Stomach (tissue), 4 donors: Measurements from ENCODE around the gene ZCCHC14.

Experiments used
- EP300 ChIP-seq: sonication (generic); formaldehyde crosslinking; IDR thresholded peaks from one replicate; pipeline ENCODE4 v1.6.1; 2017; ENCODE audit warnings: antibody characterized with exemption
- POLR2A ChIP-seq, 4 donors: fragments of 450-650 bp; IDR thresholded peaks; one replicate each; pipeline ENCODE4 v1.6.1; 2016; ENCODE audit warnings: antibody characterized with exemption in 4 of 4, control low read depth in 2 of 4, mild to moderate bottlenecking in 1 of 4, moderate library complexity in 1 of 4
- TF ChIP-seq, protein P1 (sequence below), 7 experiments: fragments of 450-650 bp in 4 of 7; fragments of 200-600 bp in 3 of 7; sonication (generic) in 3 of 7; IDR thresholded peaks; one replicate each; pipeline ENCODE4 v1.5.1; 2016 to 2019; ENCODE audit warnings: antibody characterized with exemption in 7 of 7, control low read depth in 2 of 7, mild to moderate bottlenecking in 1 of 7

DNA sequence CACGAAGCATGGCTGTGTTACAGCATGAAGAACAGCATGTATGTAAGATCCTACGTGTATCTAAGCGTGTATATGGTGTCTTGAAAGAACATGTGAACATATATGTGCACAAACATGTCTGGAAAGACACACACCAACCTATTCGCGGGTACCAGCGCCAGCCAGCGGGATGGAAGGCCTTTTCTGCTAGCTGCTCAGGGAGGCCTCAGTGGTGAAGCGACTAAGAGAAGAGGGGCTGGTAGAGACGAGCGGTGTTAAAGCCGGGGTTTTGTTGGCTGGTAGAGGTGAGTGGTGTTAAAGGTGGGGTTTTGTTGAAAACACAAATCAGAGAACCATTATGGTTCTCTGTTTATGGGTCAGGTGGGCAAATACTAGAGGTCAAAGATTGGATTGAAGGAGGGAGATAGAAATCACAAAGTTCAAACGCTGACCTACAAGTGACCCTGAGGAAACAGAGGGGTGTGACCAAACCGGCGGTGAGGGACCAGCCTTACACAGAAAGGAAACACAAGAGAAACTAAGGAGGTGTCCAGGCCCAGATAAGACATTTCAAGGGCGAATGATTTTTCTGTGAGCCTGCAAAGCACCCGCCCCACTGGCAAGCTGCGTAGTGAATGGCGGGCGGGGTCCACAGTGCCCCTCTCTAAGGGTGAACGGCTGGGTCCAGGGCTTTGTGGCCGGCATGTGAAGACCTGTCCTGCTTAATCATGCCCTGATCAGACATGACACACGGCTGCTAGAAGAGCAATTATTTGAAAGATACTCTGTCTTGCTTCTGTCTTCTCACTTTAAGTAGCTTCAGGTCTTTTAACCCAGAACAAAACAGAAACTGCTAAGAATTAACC lies 8.1 kb downstream of the ZCCHC14 start:
- TF ChIP-seq, protein P1, sequence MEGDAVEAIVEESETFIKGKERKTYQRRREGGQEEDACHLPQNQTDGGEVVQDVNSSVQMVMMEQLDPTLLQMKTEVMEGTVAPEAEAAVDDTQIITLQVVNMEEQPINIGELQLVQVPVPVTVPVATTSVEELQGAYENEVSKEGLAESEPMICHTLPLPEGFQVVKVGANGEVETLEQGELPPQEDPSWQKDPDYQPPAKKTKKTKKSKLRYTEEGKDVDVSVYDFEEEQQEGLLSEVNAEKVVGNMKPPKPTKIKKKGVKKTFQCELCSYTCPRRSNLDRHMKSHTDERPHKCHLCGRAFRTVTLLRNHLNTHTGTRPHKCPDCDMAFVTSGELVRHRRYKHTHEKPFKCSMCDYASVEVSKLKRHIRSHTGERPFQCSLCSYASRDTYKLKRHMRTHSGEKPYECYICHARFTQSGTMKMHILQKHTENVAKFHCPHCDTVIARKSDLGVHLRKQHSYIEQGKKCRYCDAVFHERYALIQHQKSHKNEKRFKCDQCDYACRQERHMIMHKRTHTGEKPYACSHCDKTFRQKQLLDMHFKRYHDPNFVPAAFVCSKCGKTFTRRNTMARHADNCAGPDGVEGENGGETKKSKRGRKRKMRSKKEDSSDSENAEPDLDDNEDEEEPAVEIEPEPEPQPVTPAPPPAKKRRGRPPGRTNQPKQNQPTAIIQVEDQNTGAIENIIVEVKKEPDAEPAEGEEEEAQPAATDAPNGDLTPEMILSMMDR (IDR thresholded peaks at IDR 0.05): no peak
- TF ChIP-seq POLR2A (IDR thresholded peaks at IDR 0.05) (no peak), EP300 (no peak)
